Medulla oblongata (tissue), 1 donor: Measurements from ENCODE around the gene ZPBP2.
"Not testable (repeated sequence)": the region's sequence is repeated elsewhere in the genome, so short reads cannot be mapped to it uniquely, and the experiment has no call there.

Source experiments
- DNase-seq: peaks from one replicate; pipeline ENCODE4 v3.0.0-alpha.2; 2015; ENCODE audit errors: extremely low spot score

The ZPBP2 gene

GRCh38 chr17:39867880-39868553 lies at the start of gene ZPBP2:
Gene ZPBP2 (plus strand): TSS chr17:39868202. CDS start chr17:39868355, 153 bp downstream.
- DNase-seq, result no peak

GRCh38 chr17:39818358-39819000 lies 49.5 kb upstream of the ZPBP2 start:
- no peak for DNase-seq

DNA sequence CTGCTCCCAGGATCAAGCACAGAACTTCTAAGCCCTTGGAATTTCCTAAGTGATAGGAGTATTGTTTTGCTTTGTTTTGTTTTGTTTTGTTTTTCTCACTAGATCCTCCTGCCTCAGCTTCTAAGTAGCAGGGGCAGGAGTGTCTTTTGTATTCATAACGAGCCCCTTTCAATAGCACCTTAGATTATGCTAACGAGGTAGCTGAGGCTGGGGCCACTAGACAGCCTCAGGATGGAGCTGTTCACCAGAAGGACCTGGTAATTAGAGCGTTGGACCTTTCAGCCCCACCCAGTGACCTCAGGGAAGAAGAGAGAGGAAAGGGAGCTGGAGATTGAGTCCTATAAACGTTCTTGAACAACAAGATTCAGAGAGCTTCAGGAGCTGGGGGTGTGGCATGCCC lies 47.5 kb upstream of the ZPBP2 start:
- DNase-seq, result no peak

DNA sequence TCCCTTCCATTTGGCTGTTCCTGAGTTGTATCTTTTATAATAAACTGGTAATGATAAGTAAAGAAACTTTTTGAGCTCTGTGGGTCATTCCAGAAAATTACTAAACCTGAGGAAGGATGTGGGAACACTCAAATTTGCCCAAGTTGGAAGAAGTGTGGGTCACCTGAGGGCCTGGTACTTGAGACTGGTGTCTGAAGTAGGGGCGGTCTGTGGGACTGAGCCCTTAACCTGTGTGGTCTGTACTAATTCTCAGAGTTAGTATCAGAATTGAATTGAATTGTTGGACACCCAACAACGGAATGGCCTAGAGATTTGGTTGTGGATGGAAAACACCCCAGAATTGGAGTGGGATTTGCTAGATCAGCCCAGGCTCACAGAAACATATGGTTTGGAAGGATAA lies 47.0 kb upstream of the ZPBP2 start:
- DNase-seq, result no peak

GRCh38 chr17:39822051-39822451 lies 46.0 kb upstream of the ZPBP2 start:
- peak; percentile 5 for DNase-seq

- DNase-seq, result no peak
These were observed 44.5 kb upstream of the ZPBP2 start for GRCh38 chr17:39823407-39824054.

DNA sequence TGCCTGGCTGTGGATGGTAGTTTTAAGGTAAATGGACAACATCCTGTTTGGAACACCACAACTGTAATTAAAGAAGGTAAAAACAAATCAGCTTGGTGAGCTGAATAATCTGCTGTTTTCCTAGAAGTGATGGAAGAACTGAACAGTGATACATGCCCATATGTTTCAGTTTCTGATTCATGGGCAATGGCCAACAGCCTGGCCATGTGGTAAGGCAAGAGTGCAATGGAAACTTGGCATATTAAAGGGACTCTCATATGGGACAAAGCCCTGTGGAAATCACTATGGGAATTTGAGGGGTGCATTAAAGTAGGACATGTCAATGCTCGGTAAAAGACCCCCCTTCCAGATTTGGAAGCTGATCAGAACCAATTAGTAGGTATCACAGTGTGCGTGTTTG lies 41.7 kb upstream of the ZPBP2 start:
- DNase-seq, result no peak

- DNase-seq, result no peak
These were observed 39.6 kb upstream of the ZPBP2 start for GRCh38 chr17:39828443-39828842.

DNA sequence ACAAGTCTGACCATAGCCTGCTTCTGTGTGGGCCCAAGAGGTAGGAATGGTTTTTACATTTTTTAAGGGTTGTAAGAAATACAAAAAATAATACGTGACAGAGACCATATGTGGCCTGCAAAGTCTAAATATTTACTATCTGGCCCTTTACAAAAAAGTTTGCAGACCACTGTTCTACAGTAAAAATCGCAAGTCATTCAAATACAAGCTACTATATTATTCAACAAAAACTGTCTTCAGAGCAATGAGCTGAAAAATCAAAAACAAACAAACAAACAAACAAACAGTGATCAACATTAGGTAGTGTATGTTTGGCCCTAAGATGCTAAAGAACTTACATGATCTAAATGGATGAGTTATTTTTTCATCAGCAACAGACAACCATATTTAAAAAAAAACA lies 36.4 kb upstream of the ZPBP2 start:
- DNase-seq, result no peak

DNA sequence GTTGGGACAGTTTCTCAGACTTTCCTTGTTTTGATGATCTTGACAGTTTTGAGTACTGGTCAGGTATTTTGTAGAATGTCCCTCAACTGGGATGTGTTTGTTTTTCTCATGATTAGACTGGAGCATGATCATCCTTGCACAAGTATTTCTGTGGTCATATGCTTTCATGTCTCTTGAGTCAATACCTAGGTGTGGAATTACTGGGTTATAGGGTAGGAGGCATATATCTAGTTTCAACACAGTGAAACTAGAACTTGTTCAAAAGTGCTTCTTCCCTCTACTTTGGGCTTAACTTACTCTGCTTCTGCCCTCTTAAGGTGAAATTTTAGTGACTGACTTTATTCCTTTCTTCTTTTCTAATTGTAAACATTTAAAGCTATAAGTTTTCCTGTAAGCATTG lies 34.0 kb upstream of the ZPBP2 start:
- DNase-seq, result no peak

- no peak for DNase-seq
These were observed 32.8 kb upstream of the ZPBP2 start for GRCh38 chr17:39835038-39835786.

DNA sequence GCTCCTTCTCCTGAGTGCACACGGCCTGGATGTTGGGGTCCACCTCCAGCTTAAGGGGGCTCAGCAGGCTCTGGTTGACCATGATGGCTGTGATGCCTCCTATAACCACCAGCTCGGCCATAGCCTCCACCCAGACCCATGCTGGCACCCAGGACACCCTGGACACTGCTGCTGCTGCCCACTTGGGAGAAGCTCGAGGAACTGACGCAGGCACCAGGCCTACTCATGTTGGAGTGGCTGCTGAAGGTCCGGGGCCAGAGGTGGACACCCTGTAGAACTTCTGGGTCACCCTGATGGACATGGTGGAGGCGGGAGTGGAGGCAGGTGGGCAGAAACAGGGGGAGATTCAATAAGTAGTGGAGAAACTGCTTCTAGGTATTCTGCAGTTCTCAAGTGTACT lies 31.9 kb upstream of the ZPBP2 start:
- no peak for DNase-seq

DNA sequence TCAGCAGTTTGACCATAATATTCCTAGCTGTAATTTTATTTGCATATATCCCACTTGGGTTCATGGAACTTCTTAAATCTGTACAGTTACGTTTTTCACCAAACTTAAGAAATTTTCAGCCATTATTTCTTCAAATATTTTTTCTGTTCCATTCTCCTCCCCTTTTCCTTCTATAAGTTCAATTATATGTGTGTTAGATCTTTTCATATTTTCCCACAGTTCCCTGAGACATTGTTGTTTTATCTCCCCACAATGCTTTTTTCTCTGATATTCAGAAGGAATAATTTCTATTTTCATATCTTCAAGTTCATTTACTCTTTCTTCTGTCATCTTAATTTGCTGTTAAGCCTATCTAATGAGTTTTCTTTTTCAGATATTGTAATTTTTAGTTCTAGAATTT lies 29.9 kb upstream of the ZPBP2 start:
- DNase-seq, result no peak

DNA sequence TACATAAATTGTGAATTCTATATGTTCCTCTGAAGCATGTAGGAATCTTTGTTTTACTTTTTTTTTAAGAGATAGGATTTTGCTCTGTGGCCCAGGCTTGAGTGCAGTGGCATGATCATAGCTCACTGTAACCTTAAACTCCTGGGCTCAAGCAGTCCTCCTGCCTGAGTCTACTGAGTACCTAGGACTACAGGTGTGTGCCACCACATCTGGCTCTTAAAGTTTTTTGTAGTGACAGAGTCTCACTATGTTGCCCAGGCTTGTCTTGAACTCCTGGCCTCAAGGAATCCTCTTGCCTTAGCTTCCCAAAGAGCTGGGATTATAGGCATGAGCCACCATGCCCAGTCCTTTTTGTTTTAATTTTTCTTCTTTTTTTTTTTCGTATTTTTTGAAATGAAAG lies 29.2 kb upstream of the ZPBP2 start:
- DNase-seq, result no peak

DNA sequence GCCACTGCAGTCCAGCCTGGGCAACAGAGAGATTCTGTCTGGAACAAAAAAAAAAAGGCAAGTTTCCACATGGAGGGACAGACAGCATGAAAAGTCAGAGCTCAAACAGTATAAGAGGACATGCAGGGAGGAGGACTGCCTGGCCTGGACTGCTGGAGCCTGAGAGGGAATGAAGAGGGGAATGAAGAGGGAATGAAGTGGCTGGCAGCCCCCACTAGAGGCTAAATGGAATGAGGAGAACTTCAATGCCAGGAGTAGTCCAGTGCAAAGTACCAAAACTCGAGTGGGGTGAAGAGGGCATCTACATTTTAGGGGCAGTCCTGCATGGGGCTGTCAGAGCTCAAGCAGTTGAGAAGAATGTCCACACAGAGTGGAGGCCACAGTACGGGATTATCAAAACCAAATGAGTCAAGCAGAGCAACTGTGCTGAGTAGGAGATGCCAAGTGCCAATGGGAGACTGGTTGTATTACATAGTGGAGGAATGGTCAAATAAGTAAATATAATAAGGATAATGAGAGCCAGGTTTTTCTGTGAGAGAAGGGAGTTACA lies 26.8 kb upstream of the ZPBP2 start:
- no peak for DNase-seq

GRCh38 chr17:39845052-39845846 lies 22.8 kb upstream of the ZPBP2 start:
- no peak for DNase-seq

GRCh38 chr17:39846205-39846604 lies 21.8 kb upstream of the ZPBP2 start:
- DNase-seq, result no peak

- DNase-seq, result no peak
These were observed 19.4 kb upstream of the ZPBP2 start for GRCh38 chr17:39848600-39848999.

DNA sequence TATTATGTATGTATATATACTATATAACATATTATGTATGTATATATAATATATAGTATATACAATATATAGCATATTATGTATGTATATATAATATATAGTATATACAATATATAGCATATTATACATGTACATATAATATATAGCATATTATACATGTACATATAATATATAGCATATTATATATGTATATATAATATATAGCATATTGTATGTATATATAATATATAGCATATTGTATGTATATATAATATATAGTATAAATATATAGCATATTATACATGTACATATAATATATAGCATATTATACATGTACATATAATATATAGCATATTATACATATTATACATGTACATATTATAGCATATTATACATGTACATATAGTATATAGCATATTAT lies 17.8 kb upstream of the ZPBP2 start:
- not testable (repeated sequence) for DNase-seq

DNA sequence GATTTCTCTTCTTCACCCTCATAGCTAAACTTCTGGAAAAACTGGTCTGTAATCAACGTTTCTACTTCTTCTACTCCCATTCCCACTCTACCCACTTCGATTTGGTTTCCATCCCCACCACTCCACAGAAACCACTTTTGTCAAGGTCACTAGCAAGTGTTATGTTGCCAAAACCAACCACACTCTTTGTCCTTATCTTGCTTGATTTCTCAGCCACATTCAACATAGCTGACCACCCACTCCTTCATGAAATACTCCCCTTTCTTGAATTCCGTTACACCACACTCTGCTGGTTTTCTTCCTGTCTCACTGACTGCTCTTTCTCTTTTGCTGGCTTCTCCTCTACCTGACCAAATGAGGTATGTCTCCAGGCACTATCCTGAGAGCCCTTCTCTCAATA lies 15.8 kb upstream of the ZPBP2 start:
- no peak for DNase-seq

GRCh38 chr17:39854909-39855308 lies 13.1 kb upstream of the ZPBP2 start:
- no peak for DNase-seq
